Measurements from ENCODE around the gene RAX2.

The RAX2 gene

GRCh38 chr19:3790941-3791340 is 18.9 kb upstream of the RAX2 start:
- peak overlapping the region; percentile 81 to 83 for H3K4me3 Mint-ChIP-seq
- peak overlapping the region; percentile 85 to 87 for H3K27ac Mint-ChIP-seq
- H3K36me3 Mint-ChIP-seq (ENCODE audit: insufficient read depth), result peaks cover 11% of the 10 kb centered on the region
- H3K27me3 Mint-ChIP-seq, result no peaks in the 10 kb centered on the region
- no peaks in the 10 kb centered on the region for H3K9me3 Mint-ChIP-seq
- ATAC-seq (replicated peaks) (no peak), DNase-seq (no peak)
- peaks cover 31 to 40% of the 10 kb centered on the region in 2 donors for H3K4me1 Mint-ChIP-seq (ENCODE audit: low read depth in 2 of 2)

GRCh38 chr19:3790209-3790734 is 18.2 kb upstream of the RAX2 start:
- H3K36me3 Mint-ChIP-seq (ENCODE audit: insufficient read depth), result peaks cover 11% of the 10 kb centered on the region

DNA sequence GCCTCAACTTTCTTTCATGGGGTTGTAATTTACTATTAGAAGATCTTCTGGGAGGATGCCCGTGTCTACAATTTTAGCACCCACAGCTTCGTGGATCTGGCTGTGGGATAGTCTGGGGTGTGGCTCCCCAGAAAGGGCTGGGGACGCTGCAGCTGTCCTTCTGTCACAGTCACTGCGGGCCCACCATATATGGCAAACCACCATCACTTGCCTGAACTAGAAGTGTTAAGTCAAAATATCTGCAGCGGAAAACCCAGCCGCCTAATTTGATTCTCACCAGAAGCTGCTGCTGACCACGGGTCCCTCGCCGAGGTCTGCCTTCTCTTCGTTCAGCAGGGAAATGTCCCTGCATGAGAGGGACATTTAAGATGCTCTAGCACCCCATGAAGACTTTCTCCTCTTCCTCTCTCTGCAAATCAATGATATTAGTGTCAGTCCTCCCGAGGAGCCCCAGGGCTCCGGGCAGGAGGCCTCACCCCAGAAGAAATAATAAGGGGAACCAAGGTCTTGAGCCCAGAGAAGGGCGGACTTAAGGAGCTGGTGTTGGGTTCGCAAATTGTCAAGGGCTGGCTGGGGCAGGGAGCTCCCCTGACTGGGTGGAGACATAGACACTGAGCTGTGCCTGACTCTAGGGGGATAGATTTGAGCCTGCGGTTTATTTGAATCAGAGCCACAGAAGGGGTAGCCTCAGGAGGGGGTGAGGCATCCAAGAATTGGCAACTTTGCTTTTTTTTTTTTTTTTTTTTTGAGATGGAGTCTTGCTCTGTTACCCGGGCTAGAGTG is 17.2 kb upstream of the RAX2 start:
- Mint-ChIP-seq H3K27me3 (no peaks in the 10 kb centered on the region), H3K27ac (peak overlapping the region; percentile 85 to 87), H3K4me3 (peak overlapping the region; percentile 81 to 83), H3K4me1 (ENCODE audit: low read depth in 2 of 2) (peaks cover 35 to 42% of the 10 kb centered on the region in 2 donors), H3K36me3 (ENCODE audit: insufficient read depth) (peaks cover 19% of the 10 kb centered on the region), H3K9me3 (no peaks in the 10 kb centered on the region)
- DNase-seq (peak; percentile 53 to 61 (median 53)), ATAC-seq (replicated peaks) (peak; percentile 74)

More at GRCh38 chr19:3790209-3790734, 18.2 kb upstream of the RAX2 start:
- DNase-seq (no peak), ATAC-seq (replicated peaks) (no peak)
- H3K9me3 Mint-ChIP-seq, result no peaks in the 10 kb centered on the region
- H3K27ac Mint-ChIP-seq, result peak overlapping the region; percentile 85 to 87
- peak overlapping the region; percentile 81 to 83 for H3K4me3 Mint-ChIP-seq
- H3K4me1 Mint-ChIP-seq (ENCODE audit: low read depth in 2 of 2), result peaks cover 31 to 40% of the 10 kb centered on the region in 2 donors
- H3K27me3 Mint-ChIP-seq, result no peaks in the 10 kb centered on the region

DNA sequence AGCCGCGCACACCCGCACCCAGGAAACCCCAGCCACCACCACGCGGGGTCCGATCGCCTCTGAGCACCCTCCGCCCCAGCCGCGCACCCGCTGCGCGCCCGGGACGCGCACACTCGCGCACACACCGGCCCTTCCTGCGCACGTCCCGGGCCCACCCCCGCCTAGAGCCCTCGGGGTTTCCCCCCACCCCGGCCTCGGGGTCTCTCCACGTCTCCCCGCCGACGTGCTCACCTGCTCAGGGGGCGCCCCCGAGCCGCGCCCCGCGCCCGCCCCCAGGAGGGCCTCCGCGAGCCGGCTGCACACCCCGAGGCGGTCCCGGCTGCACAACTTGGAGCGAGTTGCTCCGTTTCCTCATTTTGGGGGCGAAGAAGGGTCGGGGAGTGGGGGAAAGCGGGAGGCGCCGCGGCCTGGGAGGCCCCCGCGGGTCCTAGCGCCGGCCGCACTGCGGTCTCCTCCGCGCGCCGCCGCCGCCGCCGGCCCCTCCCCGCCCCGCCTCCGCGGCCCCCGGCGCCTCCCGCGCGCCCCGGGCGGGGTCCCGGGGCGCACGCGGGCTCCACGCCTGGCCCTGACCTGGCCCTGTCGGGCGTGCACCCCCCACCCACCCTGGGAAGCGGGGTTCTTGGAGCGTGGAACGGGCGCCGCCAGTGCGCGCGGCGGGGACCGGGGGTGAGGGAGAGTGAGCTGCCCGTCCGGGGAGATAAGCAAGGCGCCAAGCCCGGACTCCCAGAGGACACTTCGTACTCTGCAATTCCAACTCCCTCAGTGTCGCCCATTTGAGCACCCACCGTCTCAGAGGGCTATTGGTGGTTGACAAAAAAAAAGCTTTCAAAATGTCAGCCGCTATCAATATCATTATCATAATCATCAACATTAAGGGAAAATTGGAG is 14.2 kb upstream of the RAX2 start, which contains the start of gene MATK:
MATK (minus strand) TSS at position 444 of the 887 bp plus-strand sequence. CDS start 1,246 bp downstream, outside the sequence.
- peaks cover 8 to 11% of the 10 kb centered on the region in 2 donors for H3K9me3 Mint-ChIP-seq
- DNase-seq (peak; percentile 13 to 30 (median 29)), ATAC-seq (replicated peaks) (peak; percentile 40)
- peaks cover 36% of the 10 kb centered on the region for H3K36me3 Mint-ChIP-seq (ENCODE audit: insufficient read depth)
- no peaks in the 10 kb centered on the region for H3K27me3 Mint-ChIP-seq
- peak within 1 kb of the TSS; percentile 58 to 82 for H3K27ac Mint-ChIP-seq
- peaks cover 34 to 37% of the 10 kb centered on the region in 2 donors for H3K4me1 Mint-ChIP-seq (ENCODE audit: low read depth in 2 of 2)
- peak within 1 kb of the TSS; percentile 80 to 84 for H3K4me3 Mint-ChIP-seq

DNA sequence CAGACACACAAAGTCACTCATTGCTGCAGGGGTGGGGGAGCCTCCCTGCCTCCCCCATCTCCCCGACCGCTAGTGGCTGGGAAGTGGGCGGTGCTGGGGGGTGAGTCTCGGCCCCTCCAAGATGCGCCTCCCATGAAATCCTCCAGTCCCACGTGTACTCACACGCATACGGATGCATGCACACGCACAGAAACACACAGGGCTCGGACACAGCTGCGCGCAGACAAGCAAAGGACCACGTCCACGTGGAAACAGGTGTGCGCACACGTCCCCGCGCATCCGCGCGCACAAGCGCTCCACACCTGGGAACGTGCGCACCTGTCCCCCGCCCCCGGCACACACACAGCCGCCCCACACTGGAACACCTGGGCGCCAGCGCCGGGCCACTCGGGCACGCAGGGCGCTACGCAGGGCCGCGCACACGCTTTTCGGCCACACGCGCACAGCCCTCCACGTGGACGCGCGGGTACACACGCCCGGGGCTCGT is 13.5 kb upstream of the RAX2 start:
- Mint-ChIP-seq H3K36me3 (ENCODE audit: insufficient read depth) (peaks cover 36% of the 10 kb centered on the region), H3K4me1 (ENCODE audit: low read depth in 2 of 2) (peaks cover 29 to 33% of the 10 kb centered on the region in 2 donors), H3K27ac (peak overlapping the region; percentile 54 to 82), H3K27me3 (no peaks in the 10 kb centered on the region), H3K9me3 (peaks cover 8 to 11% of the 10 kb centered on the region in 2 donors), H3K4me3 (peak overlapping the region; percentile 80 to 84)
- DNase-seq (peak in 1 of 3 experiments; percentile 18), ATAC-seq (replicated peaks) (peak; percentile 9)

DNA sequence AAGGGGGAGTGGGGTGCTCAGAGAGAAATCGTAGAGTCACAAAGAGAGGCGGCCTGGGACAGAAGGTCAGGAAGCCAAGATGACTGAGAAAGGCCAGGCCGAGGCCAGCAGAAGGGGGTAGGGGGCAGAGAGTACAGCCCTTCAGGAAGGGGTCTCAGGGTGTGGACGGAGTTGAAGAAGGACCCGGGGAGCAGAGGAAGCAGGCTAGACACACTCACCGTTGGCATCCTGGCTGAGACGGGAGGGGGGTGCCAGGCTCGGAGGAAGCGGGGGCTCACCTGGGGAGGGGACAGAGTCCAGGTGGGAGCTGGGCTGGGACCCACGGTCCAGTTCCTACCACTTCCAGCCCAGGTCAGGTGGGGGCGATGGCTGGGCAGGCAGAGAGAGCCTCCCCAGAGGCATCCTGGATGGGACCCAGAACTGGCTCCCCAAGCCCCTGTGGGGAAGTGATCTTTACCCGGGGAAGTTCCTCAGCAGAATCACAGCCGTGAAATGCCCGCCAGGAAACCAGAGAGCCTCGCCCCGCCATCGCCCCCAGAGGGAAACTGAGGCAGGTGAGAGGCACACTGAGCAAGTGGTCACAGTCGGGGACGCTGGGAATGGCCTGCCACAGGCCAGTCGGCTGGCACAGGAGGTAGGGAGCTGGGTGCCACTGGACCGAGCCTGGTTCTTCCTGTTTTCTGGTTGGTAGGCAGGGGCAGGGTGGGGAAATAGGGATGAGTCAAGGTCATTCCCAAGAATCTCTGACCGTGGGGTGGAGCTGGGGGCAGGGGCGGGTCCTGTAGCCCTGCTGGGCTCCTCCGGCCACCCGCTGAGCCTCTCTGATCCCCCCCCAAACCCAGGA is 12.8 kb upstream of the RAX2 start:
- H3K27me3 Mint-ChIP-seq, result no peaks in the 10 kb centered on the region
- H3K4me1 Mint-ChIP-seq (ENCODE audit: low read depth in 2 of 2), result peaks cover 22 to 26% of the 10 kb centered on the region in 2 donors
- peaks cover 36% of the 10 kb centered on the region for H3K36me3 Mint-ChIP-seq (ENCODE audit: insufficient read depth)
- ATAC-seq (replicated peaks), result no peak
- H3K9me3 Mint-ChIP-seq, result peaks cover 8 to 11% of the 10 kb centered on the region in 2 donors
- no peak for DNase-seq
- H3K27ac Mint-ChIP-seq, result peak overlapping the region; percentile 54 to 82
- peak overlapping the region; percentile 80 to 84 for H3K4me3 Mint-ChIP-seq

GRCh38 chr19:3783660-3784584 is 11.9 kb upstream of the RAX2 start:
- no peaks in the 10 kb centered on the region for H3K27me3 Mint-ChIP-seq
- peaks cover 15 to 18% of the 10 kb centered on the region in 2 donors for H3K4me1 Mint-ChIP-seq (ENCODE audit: low read depth in 2 of 2)
- peak; percentile 44 to 57 (median 53) for DNase-seq
- H3K4me3 Mint-ChIP-seq, result peak overlapping the region; percentile 80 to 84
- peak overlapping the region; percentile 54 to 82 for H3K27ac Mint-ChIP-seq
- peak; percentile 50 for ATAC-seq (replicated peaks)
- peaks cover 8 to 11% of the 10 kb centered on the region in 2 donors for H3K9me3 Mint-ChIP-seq
- H3K36me3 Mint-ChIP-seq (ENCODE audit: insufficient read depth), result peaks cover 32% of the 10 kb centered on the region

DNA sequence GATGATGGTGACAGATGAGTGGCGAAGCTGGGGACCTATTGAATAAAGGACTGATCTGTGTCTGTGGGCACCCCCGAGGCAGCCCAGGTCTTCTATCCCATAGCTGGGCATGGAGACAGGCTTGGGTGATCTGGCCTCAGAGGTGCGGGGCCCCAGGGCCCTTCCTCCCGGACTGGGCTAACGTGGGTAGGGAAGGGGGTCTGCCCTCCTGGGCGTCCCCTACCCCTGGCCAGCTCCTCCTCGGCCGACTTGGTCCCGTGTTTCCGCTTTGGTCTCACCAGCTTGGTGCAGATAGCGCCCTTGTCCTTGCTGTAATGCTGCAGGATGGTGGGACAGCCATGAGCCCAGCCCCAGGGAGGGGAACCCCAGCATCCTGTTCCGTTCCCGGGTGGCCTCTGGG is 10.9 kb upstream of the RAX2 start:
- no peak for ATAC-seq (replicated peaks)
- H3K4me3 Mint-ChIP-seq, result peak overlapping the region in 1 of 2 donors; percentile 4
- no peaks in the 10 kb centered on the region for H3K27me3 Mint-ChIP-seq
- no peak overlapping the region for H3K27ac Mint-ChIP-seq
- peaks cover 32% of the 10 kb centered on the region for H3K36me3 Mint-ChIP-seq (ENCODE audit: insufficient read depth)
- peaks cover 8 to 11% of the 10 kb centered on the region in 2 donors for H3K9me3 Mint-ChIP-seq
- no peak for DNase-seq
- H3K4me1 Mint-ChIP-seq (ENCODE audit: low read depth in 2 of 2), result peaks cover 11 to 14% of the 10 kb centered on the region in 2 donors

DNA sequence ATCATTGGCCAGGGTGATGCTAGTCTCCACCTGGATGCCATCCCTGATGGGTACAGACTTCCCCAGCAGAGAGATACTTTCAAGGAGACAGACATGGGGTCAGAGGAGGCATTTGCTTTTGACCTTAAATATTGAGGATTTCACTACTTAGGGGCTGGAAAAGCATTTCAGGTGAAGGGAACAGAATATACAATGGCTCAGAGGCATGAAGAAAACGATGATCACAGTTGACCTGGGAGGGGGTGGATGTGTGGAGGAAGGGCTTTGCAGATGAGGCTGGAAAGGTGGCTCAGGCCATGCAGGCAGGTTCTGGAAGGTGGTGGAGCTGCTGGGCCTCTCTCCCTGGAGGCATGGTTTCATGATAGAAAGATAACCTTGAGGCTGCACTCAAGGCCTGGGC is 10.3 kb upstream of the RAX2 start:
- no peak for DNase-seq
- H3K4me1 Mint-ChIP-seq (ENCODE audit: low read depth in 2 of 2), result peaks cover 11 to 14% of the 10 kb centered on the region in 2 donors
- H3K27me3 Mint-ChIP-seq, result no peaks in the 10 kb centered on the region
- ATAC-seq (replicated peaks), result no peak
- peaks cover 8 to 11% of the 10 kb centered on the region in 2 donors for H3K9me3 Mint-ChIP-seq
- no peak overlapping the region for H3K4me3 Mint-ChIP-seq
- H3K36me3 Mint-ChIP-seq (ENCODE audit: insufficient read depth), result peaks cover 32% of the 10 kb centered on the region
- peak overlapping the region in 1 of 2 donors; percentile 82 for H3K27ac Mint-ChIP-seq

DNA sequence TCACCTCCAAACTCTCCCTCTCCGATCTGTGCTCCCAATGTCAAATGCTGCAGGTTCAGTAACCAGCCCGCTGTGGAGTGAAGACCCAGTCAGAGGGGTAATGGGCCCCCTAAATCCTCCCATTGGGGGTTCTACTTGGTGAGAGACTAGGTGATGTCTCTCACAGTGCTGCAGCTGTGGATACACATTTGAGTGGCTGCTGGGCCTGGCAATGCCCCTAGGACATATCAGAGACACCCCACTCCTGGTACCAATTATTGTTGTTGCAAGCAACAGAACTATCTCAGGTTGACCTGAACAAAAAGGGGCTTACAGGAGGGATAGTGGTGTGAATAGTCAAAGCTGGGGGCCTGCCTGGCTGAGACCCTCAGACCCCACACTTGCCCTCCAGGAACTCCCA is 9.6 kb upstream of the RAX2 start:
- Mint-ChIP-seq H3K4me3 (no peak overlapping the region), H3K4me1 (ENCODE audit: low read depth in 2 of 2) (peaks cover 11 to 15% of the 10 kb centered on the region in 2 donors), H3K27ac (peak overlapping the region in 1 of 2 donors; percentile 82), H3K9me3 (peaks cover 8 to 11% of the 10 kb centered on the region in 2 donors), H3K27me3 (no peaks in the 10 kb centered on the region), H3K36me3 (ENCODE audit: insufficient read depth) (peaks cover 30% of the 10 kb centered on the region)
- no peak for ATAC-seq (replicated peaks)
- no peak for DNase-seq

- Mint-ChIP-seq H3K9me3 (peaks cover 8 to 11% of the 10 kb centered on the region in 2 donors), H3K36me3 (ENCODE audit: insufficient read depth) (peaks cover 29% of the 10 kb centered on the region), H3K4me1 (ENCODE audit: low read depth in 2 of 2) (peaks cover 11 to 15% of the 10 kb centered on the region in 2 donors), H3K27ac (no peak overlapping the region), H3K27me3 (no peaks in the 10 kb centered on the region), H3K4me3 (no peak overlapping the region)
- no peak for DNase-seq
- peak; percentile 27 for ATAC-seq (replicated peaks)
Measured at GRCh38 chr19:3780786-3781304, 8.8 kb upstream of the RAX2 start.
